IPS-18c (cell line): ENCODE measurements around the gene FLNB.

Experiments used
- H3K4me3 ChIP-seq: 2 replicates; pipeline ENCODE4 v1.7.0; 2013; ENCODE audit warnings: low read depth, mild to moderate bottlenecking, low read length, moderate library complexity; ENCODE audit not compliant: insufficient read depth
- H3K9me3 ChIP-seq: one replicate; pipeline ENCODE4 v1.6.1; 2013; ENCODE audit warnings: mild to moderate bottlenecking, low read length, moderate library complexity; ENCODE audit not compliant: control insufficient read depth, insufficient read depth

FLNB gene

GRCh38 chr3:58217209-58217811 is 209.1 kb downstream of the FLNB start:
- H3K9me3 ChIP-seq: no peaks in the 10 kb centered on the region
- no peak overlapping the region for H3K4me3 ChIP-seq

- Histone ChIP-seq H3K9me3 (no peaks in the 10 kb centered on the region), H3K4me3 (no peak overlapping the region)
These were observed 210.7 kb downstream of the FLNB start for GRCh38 chr3:58218904-58219303.
